Nephron (organoid): ENCODE results near the gene SLC47A2.
"Not testable (repeated sequence)": the region's sequence is repeated elsewhere in the genome, so short reads cannot be mapped to it uniquely, and the experiment has no call there.

Experiments
- H3K27ac Mint-ChIP-seq, 3 experiments: 2 replicates each; pipeline ENCODE4 v1.8.0; 2020; ENCODE audit warnings: mixed read lengths in 3 of 3, mild to moderate bottlenecking in 2 of 3, moderate library complexity in 1 of 3
- H3K27me3 Mint-ChIP-seq: 2 replicates; pipeline ENCODE4 v1.8.0; 2021; ENCODE audit warnings: low read depth, mild to moderate bottlenecking, moderate library complexity, mixed read lengths
- H3K36me3 Mint-ChIP-seq: 2 replicates; pipeline ENCODE4 v1.8.0; 2020; ENCODE audit warnings: low read depth, mixed read lengths
- H3K4me1 Mint-ChIP-seq: 2 replicates; pipeline ENCODE4 v1.8.0; 2020; ENCODE audit warnings: mixed read lengths
- H3K4me3 Mint-ChIP-seq, 3 experiments: 2 replicates each; pipeline ENCODE4 v1.8.0; 2020; ENCODE audit warnings: mild to moderate bottlenecking in 3 of 3, mixed read lengths in 3 of 3, moderate library complexity in 2 of 3
- H3K9me3 Mint-ChIP-seq: 2 replicates; pipeline ENCODE4 v1.8.0; 2020; ENCODE audit warnings: mixed read lengths
- TF ChIP-seq, protein P1 (sequence below), 3 experiments: fragments of 200-600 bp; sonication (generic); IDR thresholded peaks; one replicate each; pipeline ENCODE4 v1.5.0; 2021; ENCODE audit warnings: antibody characterized with exemption in 3 of 3; ENCODE audit not compliant: unreplicated experiment in 3 of 3

Gene SLC47A2

DNA sequence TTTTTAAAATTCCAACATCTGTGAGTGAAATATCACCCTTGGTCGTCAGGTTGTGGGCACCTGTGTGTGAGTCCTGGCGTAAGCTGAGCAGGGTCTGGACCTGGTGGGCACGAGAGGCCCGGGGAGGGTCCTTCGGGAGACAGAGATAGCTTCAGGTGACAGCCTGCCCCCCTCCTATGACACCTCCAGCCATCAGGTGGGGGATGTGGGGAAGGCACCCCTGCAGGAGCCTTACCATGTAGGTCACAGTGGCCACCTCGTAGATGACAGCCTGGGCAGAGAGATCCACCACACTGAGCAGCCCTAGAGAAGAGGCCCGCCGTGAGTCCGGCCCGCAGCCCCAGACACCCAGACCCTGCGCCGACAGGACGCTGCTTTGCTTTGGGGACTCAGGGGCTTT lies 11.2 kb downstream of the SLC47A2 start:
- no peak overlapping the region for H3K4me3 Mint-ChIP-seq
- H3K4me1 Mint-ChIP-seq: peaks cover 31% of the 10 kb centered on the region
- H3K9me3 Mint-ChIP-seq: no peaks in the 10 kb centered on the region
- TF ChIP-seq, protein P1, sequence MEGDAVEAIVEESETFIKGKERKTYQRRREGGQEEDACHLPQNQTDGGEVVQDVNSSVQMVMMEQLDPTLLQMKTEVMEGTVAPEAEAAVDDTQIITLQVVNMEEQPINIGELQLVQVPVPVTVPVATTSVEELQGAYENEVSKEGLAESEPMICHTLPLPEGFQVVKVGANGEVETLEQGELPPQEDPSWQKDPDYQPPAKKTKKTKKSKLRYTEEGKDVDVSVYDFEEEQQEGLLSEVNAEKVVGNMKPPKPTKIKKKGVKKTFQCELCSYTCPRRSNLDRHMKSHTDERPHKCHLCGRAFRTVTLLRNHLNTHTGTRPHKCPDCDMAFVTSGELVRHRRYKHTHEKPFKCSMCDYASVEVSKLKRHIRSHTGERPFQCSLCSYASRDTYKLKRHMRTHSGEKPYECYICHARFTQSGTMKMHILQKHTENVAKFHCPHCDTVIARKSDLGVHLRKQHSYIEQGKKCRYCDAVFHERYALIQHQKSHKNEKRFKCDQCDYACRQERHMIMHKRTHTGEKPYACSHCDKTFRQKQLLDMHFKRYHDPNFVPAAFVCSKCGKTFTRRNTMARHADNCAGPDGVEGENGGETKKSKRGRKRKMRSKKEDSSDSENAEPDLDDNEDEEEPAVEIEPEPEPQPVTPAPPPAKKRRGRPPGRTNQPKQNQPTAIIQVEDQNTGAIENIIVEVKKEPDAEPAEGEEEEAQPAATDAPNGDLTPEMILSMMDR (IDR thresholded peaks at IDR 0.05; ENCODE audit: unreplicated experiment in 3 of 3): no peak
- H3K27me3 Mint-ChIP-seq: no peaks in the 10 kb centered on the region
- no peaks in the 10 kb centered on the region for H3K36me3 Mint-ChIP-seq
- H3K27ac Mint-ChIP-seq: no peak overlapping the region

DNA sequence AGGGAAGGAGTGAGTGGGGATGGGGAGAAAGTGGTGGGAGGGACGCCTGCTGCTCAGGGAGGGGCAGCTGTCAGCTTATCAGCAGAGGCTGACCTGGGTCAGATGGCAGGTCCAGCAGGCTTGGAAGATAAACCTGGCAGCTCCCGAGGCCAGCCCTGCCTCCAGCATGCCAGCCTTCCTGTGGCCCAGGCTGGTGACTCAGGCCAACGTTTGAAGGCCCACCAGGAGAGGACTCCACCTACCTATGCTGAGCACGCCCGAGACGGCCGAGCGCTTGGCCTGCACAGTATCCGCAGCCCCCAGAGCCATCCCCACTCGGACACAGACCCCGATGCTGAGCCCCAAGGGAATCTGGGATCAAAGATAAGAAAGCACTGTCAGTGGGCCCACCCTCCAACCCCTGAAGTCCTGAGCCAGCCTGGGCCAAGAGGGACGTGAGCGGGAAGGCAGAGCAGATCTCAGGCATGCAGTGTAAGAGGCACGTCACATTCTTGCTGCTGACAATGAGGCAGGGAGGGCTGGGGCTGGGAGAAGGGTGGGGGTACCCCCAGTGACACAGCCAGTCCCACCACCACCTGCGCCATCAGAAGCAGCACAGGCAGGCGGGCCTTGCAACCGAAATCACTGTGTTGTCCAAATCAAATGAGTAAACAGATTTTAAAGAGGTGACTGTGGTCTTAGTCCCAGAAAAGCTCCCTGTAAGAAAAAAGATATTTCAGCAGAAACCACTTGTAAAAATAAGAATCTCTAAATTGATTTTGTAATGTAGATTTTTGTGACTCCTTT lies 12.4 kb downstream of the SLC47A2 start:
- Mint-ChIP-seq H3K9me3 (no peaks in the 10 kb centered on the region), H3K27ac (peak overlapping the region; percentile 92 to 99 (median 97))

DNA sequence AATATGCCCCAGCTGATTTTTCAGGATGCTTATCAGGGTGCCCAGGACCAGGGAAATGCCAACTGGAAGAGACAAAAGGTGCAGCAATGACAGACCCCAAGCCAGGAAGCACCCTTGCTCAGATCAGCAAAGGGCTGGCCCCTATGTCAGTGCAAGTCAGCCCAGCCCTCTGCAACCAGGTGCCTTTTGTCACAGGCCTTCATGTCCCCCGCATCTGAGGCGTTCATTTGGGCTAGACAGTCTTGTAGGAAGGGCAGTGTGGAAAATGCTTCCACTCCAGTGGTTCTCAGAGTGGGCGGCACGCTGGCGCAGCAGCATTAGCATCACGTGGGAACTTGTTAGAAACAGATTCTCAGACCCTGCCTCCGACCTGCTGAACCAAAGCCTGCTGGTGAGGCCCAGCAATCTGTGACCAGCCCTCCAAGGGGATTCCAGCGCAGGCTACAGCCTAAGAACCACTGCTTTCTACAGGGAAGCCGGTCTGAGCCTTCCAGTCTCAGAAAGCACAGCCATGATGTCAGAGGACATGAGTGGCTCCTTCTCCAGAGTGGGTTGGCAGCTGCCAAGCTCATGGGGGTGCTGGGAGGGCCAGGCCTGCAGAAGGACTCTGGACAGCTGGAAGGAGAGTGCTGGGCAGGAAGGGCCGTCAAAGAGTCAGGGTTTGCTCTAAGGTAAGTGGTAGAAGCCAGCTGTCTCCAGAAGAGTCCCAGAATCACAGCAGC lies 13.1 kb downstream of the SLC47A2 start:
- peak overlapping the region in 2 of 3 experiments; percentile 43 to 67 for H3K4me3 Mint-ChIP-seq
- peaks cover 31% of the 10 kb centered on the region for H3K4me1 Mint-ChIP-seq
- no peaks in the 10 kb centered on the region for H3K9me3 Mint-ChIP-seq

More for the DNA sequence above, 12.4 kb downstream of the SLC47A2 start:
- Mint-ChIP-seq H3K36me3 (no peaks in the 10 kb centered on the region), H3K27me3 (no peaks in the 10 kb centered on the region), H3K4me3 (peak overlapping the region; percentile 36 to 67 (median 43)), H3K4me1 (peaks cover 31% of the 10 kb centered on the region)
- TF ChIP-seq, protein P1 (IDR thresholded peaks at IDR 0.05; ENCODE audit: unreplicated experiment in 3 of 3): no peak

DNA sequence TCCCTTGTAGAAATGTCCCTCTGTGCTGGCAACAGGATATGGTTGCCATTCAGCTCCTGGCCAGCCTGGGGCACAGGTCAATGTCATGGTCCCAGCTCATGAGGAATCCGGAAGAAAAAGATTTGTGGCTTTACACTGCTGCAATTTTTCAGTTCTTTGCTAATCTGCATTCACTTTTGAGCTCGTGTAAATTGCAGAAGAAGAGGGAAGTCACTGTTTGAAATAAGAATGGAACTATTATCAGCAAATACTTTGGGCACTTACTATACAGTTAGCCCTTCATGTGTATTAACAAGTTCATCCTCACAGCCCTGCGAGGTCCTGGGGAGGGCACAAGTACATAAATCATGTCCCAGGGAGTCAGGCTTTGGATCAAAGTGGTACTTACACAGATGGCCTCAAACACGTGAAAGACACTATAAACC lies 14.2 kb downstream of the SLC47A2 start:
- Mint-ChIP-seq H3K4me1 (peaks cover 31% of the 10 kb centered on the region), H3K27ac (peak overlapping the region; percentile 92 to 99 (median 97)), H3K9me3 (no peaks in the 10 kb centered on the region), H3K27me3 (no peaks in the 10 kb centered on the region), H3K4me3 (no peak overlapping the region), H3K36me3 (no peaks in the 10 kb centered on the region)
- TF ChIP-seq, protein P1 (IDR thresholded peaks at IDR 0.05; ENCODE audit: unreplicated experiment in 3 of 3): no peak

More for the DNA sequence above, 13.1 kb downstream of the SLC47A2 start:
- TF ChIP-seq, protein P1 (IDR thresholded peaks at IDR 0.05; ENCODE audit: unreplicated experiment in 3 of 3): no peak
- Mint-ChIP-seq H3K27ac (peak overlapping the region; percentile 92 to 99 (median 97)), H3K36me3 (no peaks in the 10 kb centered on the region), H3K27me3 (no peaks in the 10 kb centered on the region)

DNA sequence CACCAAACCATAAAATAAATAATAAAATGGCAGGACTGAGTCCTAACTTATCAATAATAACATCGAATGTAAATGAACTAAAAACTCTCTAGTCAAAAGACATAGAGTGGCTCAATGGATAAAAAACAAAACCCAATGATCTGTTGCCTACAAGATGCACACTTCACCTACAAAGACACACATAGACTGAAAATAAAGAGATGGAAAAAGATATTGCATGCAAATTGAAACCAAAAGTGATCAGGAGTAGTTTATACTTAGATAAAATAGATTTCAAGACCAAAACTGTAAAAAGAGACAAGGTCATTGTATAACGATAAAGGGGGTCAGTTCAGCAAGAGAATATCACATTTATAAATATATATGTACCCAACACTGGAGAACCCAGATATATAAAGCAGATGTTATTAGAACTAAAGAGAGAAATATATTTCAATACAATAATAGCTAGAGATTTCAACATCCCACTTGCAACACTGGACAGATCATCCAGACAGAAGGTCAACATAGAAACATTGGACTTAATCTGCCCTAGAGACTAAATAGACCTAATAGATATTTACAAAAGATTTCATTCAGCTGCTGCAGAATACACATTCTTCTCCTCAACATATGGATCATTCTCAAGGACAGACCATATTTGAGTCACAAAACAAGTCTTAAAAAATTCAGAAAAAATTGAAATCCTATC lies 29.8 kb downstream of the SLC47A2 start:
- Mint-ChIP-seq H3K27ac (no peak overlapping the region), H3K4me1 (no peaks in the 10 kb centered on the region), H3K9me3 (peaks cover 5% of the 10 kb centered on the region), H3K36me3 (peaks cover 46% of the 10 kb centered on the region), H3K27me3 (no peaks in the 10 kb centered on the region), H3K4me3 (no peak overlapping the region)
- TF ChIP-seq, protein P1 (IDR thresholded peaks at IDR 0.05; ENCODE audit: unreplicated experiment in 3 of 3): no peak

DNA sequence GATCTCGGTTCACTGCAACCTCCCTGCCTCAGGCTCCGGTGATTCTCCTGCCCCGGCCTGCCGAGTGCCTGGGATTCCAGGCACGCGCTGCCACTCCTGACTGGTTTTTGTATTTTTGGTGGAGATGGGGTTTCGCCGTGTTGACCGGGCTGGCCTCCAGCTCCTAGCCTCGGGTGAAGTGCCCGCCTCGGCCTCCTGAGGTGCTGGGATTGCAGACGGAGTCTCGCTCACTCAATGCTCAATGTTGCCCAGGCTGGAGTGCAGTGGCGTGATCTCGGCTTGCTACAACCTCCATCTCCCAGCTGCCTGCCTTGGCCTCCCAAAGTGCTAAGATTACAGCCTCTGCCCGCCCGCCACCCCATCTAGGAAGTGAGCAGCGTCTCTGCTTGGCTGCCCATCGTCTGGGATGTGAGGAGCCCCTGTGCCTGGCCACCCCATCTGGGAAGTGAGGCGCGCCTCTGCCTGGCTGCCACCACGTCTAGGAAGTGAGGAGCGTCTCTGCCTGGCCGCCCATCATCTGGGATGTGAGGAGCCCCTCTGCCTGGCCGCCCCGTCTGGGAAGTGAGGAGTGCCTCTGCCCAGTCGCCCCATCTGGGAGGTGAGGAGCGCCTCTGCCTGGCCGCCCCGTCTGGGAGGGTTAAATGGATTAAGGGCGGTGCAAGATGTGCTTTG lies 31.3 kb downstream of the SLC47A2 start:
- H3K36me3 Mint-ChIP-seq: peaks cover 36% of the 10 kb centered on the region
- not testable (repeated sequence) for H3K4me3 Mint-ChIP-seq, H3K4me1 Mint-ChIP-seq, H3K27ac Mint-ChIP-seq, H3K9me3 Mint-ChIP-seq, H3K27me3 Mint-ChIP-seq
